ENCODE results near the gene DOCK7. TPM values are rescaled to one million over a fixed set of nuclear protein-coding genes. Genes with fewer than 3 reads are reported as not detected.

The DOCK7 gene
- total RNA-seq, 1 donor from 2014 or later, result 63.7 TPM

DNA sequence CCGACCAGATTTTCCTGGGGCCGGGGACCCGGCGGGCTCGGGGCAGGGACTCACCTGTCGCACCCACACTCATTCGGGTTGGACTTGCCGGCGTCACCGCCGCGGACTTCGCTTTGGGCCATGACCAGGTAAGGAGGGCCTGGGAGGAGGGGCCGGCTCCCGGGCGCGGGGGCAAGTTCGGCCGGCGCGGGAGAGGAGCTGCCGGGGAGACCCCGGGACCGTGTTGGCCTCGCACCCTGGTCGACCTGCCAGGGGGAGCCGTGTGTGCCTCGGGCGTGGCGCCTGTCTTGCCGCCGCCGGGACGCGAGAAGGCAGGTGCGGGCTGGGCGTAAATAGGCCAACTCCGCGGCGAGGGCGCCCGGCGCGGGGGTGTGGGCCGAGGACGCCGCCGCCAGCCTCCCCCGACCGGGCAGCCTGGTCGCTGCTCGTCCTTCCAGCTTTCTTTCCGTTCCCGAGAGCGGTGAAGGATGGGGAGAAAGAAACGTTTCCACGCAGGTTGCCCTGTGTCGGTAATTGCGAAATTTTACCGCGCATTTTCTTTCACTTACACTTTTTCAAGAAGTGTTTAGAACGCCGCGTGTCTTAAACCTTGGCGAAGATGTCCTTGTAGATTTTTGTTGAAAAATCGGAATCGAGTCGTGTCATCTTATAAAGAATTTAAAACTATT is 250.8 kb downstream of the DOCK7 start:
- Mint-ChIP-seq H3K36me3 (peaks cover 5% of the 10 kb centered on the region), H3K9me3 (no peaks in the 10 kb centered on the region), H3K27me3 (ENCODE audit: low read depth) (no peaks in the 10 kb centered on the region), H3K4me3 (peak overlapping the region; percentile 93), H3K4me1 (peaks cover 27% of the 10 kb centered on the region), H3K27ac (peak overlapping the region; percentile 89)
- no peak for DNase-seq (ENCODE audit: low spot score in 2 of 2, unreplicated experiment in 2 of 2)
- TF ChIP-seq, protein P1, sequence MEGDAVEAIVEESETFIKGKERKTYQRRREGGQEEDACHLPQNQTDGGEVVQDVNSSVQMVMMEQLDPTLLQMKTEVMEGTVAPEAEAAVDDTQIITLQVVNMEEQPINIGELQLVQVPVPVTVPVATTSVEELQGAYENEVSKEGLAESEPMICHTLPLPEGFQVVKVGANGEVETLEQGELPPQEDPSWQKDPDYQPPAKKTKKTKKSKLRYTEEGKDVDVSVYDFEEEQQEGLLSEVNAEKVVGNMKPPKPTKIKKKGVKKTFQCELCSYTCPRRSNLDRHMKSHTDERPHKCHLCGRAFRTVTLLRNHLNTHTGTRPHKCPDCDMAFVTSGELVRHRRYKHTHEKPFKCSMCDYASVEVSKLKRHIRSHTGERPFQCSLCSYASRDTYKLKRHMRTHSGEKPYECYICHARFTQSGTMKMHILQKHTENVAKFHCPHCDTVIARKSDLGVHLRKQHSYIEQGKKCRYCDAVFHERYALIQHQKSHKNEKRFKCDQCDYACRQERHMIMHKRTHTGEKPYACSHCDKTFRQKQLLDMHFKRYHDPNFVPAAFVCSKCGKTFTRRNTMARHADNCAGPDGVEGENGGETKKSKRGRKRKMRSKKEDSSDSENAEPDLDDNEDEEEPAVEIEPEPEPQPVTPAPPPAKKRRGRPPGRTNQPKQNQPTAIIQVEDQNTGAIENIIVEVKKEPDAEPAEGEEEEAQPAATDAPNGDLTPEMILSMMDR (IDR thresholded peaks at IDR 0.05; ENCODE audit: unreplicated experiment), result no peak

DNA sequence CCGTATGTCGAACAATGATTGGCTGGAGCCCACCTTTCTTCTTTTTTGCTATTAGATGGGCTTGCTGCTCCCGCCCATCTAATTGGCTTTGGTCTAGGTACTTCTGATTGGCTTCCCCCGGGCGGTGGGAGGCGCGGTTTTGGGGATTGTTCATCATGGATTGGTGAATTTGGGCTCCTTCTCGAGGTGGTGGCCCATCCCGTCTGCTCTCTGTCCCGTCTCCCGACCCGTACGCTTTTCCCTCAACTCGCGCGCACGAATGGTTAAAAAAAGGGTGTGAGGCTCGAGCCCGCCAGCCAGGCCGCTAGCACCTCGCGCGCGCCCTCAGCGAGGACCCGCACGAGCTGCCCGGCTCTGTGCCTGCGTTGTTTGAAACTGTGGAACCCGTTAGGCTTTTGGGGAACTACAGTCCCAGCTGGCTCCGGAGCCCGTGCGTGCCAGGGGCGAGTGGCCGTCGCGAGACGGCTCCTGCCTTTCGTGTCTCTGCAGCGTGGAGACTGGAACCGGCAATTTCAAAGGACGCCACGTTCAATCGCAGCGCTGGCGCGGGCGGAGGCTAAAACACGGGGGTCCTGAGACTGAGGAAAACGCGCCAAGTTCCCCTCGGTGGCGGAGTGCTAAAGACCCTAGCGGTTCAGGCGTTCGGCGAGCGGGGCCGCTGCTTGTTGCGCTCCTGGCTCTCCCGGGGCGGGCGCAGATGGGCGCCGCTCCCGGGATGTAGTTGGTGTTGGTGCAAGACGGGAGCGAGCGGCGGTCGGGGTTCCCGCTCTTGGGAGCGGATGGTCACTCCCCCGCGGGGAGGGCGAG is 251.5 kb downstream of the DOCK7 start, which contains the start of gene USP1:
USP1 (plus strand) TSS at position 584 of the 807 bp plus-strand sequence. CDS start 2,819 bp downstream, outside the sequence.
- H3K9me3 Mint-ChIP-seq, result no peaks in the 10 kb centered on the region
- peaks cover 27% of the 10 kb centered on the region for H3K4me1 Mint-ChIP-seq
- H3K27ac Mint-ChIP-seq, result peak within 1 kb of the TSS; percentile 99
- DNase-seq (ENCODE audit: low spot score in 2 of 2, unreplicated experiment in 2 of 2), result peak; percentile 91 to 96
- TF ChIP-seq, protein P1 (IDR thresholded peaks at IDR 0.05; ENCODE audit: unreplicated experiment), result no peak
- H3K27me3 Mint-ChIP-seq (ENCODE audit: low read depth), result no peaks in the 10 kb centered on the region
- peak within 1 kb of the TSS; percentile 93 for H3K4me3 Mint-ChIP-seq
- no peaks in the 10 kb centered on the region for H3K36me3 Mint-ChIP-seq

DNA sequence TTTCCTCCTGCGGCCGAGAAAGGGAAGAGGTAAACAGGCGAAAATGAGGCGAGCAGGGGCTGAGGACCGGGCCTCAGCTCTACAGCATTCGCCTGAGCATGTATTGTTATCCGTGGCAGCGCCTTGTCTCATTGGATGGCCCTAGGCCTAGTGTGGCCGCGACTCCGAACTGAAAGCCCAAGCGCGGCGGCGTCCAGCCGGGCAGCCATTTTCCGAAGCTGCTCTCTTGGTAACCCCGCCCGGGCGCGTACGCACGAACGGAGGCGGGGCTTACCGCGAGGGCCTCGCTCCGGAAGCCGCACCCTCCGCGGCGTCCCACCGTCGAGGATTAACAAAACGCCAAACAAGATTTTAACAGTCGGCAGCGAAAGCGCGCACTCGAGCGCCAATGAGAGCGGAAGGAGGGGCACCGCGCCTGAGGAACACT is 252.1 kb downstream of the DOCK7 start:
- Mint-ChIP-seq H3K4me3 (peak overlapping the region; percentile 93), H3K27ac (peak overlapping the region; percentile 99), H3K36me3 (no peaks in the 10 kb centered on the region), H3K4me1 (peaks cover 27% of the 10 kb centered on the region), H3K9me3 (no peaks in the 10 kb centered on the region), H3K27me3 (ENCODE audit: low read depth) (peaks cover 3% of the 10 kb centered on the region)
- DNase-seq (ENCODE audit: low spot score in 2 of 2, unreplicated experiment in 2 of 2), result peak; percentile 91 to 95
- TF ChIP-seq, protein P1 (IDR thresholded peaks at IDR 0.05; ENCODE audit: unreplicated experiment), result no peak

DNA sequence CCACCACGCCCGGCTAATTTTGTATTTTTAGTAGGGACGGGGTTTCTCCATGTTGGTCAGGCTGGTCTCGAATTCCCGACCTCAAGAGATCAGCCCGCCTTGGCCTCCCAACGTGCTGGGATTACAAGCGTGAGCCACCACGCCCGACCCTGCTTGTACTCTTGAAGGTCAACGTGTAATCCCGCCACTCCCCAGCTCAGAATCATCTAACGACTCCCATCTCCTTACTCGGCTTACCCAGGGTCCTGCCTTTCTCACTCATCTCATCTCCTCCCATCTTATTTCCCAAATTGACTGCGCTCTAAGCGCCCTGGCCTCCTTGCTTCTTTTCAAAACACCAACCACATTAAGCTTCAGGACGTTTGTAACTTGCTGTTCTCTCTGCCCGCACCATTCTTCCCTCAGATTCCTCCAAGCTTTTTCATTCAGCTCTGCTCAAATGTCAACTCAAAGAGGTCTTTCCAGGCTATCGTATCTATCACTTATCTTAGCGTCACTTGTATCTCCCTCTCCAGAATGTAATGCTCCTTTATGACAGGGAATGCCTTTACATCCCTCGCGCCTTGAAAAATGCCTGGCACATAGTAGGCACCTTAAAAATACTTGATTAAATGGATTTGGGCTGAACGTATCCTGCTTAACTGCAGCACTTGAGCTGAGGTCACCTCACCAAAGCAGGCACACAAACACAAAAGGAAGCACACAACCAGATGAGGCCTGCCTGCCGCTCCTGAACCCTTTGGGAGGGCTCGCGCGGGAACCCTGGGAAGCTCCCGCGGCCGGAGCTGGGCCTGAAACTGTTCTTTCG is 252.8 kb downstream of the DOCK7 start:
- Mint-ChIP-seq H3K4me3 (peak overlapping the region; percentile 93), H3K9me3 (no peaks in the 10 kb centered on the region), H3K4me1 (peaks cover 27% of the 10 kb centered on the region), H3K27me3 (ENCODE audit: low read depth) (peaks cover 3% of the 10 kb centered on the region), H3K36me3 (no peaks in the 10 kb centered on the region), H3K27ac (peak overlapping the region; percentile 99)
- TF ChIP-seq, protein P1 (IDR thresholded peaks at IDR 0.05; ENCODE audit: unreplicated experiment), result no peak
- no peak for DNase-seq (ENCODE audit: low spot score in 2 of 2, unreplicated experiment in 2 of 2)

DNA sequence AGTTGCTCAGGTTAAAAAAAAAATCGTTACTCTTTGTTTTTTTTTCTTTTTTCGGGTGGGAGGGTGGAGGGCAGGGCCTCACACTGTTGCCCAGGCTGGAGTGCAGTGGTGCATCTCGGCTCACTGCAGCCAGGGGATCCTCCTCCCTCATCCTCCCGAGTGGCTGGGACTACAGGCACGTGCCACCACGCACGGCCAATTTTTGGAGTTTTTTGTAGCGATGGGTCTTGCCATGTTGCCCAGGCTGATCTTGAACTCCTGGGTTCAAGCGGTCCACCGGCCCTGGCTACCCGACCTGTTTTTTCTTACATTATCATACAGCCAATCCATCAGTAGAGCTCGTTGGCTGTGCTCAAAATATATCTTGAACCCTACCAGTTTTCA is 253.6 kb downstream of the DOCK7 start:
- Mint-ChIP-seq H3K4me1 (peaks cover 21% of the 10 kb centered on the region), H3K27ac (no peak overlapping the region), H3K27me3 (ENCODE audit: low read depth) (peaks cover 3% of the 10 kb centered on the region), H3K36me3 (no peaks in the 10 kb centered on the region), H3K4me3 (peak overlapping the region; percentile 31), H3K9me3 (no peaks in the 10 kb centered on the region)
- DNase-seq (ENCODE audit: low spot score in 2 of 2, unreplicated experiment in 2 of 2), result no peak
- TF ChIP-seq, protein P1 (IDR thresholded peaks at IDR 0.05; ENCODE audit: unreplicated experiment), result no peak
